GM19324 (cell line): ENCODE results near the gene KRTAP5-1.

Experiments
- ATAC-seq: cut with Tn5 transposase; IDR thresholded peaks from one replicate; pipeline ENCODE4 v1.9.1; 2021; ENCODE audit warnings: mild to moderate bottlenecking, moderate library complexity; ENCODE audit not compliant: unreplicated experiment, low FRiP score

KRTAP5-1 gene

GRCh38 chr11:1547467-1548098 lies 37.5 kb downstream of the KRTAP5-1 start:
- no peak for ATAC-seq

DNA sequence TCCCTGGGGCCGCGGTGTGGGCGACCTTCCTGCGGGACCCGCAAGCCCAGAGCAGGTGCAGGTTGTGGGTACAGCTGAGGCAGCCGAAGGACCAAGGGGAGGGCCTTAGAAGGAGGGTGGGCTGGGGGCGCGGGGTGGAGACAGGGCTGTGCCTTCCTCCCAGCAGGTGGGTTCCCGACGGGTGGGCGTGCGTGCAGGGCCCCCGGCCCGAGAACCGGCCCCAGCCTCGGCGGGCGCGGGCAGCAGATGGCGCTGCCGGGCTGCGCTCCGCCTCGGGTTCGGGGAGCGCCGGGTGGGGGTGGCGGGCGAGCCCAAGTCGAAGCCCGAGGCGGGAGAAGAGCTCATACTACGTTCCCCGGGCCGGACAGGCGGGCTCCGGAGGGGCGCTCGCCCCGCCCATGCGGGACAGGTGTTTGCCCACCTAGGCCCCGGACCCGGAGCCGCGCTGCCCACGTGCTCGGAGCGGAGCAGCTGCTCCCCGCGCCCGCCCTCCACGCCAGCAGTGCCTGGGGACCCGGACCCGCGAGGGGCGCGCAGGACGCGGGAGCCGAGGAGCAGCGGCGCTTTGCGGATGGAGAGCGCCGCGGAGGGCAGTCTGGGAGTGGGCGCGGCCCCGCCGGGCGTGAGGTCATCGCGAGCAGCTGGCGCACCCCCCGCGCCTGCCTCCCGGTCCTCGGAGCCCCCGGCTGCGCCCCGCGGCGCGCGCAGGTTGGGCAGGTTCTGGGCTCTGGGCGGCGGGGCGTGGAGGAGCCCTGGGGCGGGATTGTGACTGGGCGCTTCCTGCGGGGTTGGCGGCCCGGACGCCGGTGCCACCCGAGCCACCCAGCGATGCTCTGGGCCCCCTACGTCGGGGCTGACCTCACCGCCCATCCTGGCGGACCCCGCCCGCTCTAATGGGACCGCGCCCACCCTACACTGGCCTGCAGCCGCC lies 38.3 kb downstream of the KRTAP5-1 start:
- ATAC-seq: no peak

DNA sequence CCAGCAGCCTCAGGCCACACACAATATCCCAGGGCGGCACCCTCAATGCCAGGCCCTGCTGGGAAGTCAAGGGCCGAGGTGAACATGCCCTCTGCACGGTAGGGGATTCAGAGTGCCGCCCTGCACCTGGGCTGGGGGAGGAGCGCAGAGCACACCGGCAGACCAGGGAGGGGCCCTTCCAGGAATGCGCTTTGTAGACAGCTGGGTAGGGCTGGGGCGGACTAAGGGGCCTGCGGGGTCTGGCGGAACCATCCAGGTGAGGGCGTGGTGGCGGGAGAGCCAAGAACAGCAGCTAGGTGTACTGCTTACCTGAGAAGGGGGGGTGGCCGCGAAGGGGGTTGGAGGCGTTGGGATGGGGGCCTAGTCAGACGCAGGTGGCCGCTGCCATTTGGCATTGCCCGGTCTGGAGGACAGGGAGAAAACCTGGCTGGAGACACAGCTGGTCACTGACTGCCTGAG lies 39.0 kb downstream of the KRTAP5-1 start:
- no peak for ATAC-seq

DNA sequence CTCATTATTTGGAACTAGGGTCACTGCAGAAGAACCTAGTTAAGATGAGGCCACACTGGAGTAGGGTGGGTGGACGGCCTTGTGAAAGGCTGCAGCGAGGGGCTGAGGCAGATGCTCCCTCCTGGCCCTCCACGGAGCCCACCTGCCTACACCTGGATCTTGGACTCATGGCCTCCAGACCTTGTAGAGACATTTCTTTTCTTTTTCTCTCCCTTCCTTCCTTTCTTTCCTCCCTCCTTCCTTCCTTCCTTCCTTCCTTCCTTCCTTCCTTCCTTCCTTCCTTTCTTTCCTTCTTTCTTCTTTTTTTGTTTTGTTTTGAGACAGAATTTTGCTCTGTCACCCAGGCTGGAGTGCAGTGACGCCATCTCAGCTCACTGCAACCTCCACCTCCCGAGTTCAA lies 39.7 kb downstream of the KRTAP5-1 start:
- ATAC-seq: no peak

GRCh38 chr11:1544536-1544935 lies 40.5 kb downstream of the KRTAP5-1 start:
- no peak for ATAC-seq

GRCh38 chr11:1543606-1544263 lies 41.3 kb downstream of the KRTAP5-1 start:
- ATAC-seq: no peak

- no peak for ATAC-seq
Observed at GRCh38 chr11:1542267-1542666, 42.8 kb downstream of the KRTAP5-1 start.

GRCh38 chr11:1541474-1542204 lies 43.4 kb downstream of the KRTAP5-1 start:
- no peak for ATAC-seq

DNA sequence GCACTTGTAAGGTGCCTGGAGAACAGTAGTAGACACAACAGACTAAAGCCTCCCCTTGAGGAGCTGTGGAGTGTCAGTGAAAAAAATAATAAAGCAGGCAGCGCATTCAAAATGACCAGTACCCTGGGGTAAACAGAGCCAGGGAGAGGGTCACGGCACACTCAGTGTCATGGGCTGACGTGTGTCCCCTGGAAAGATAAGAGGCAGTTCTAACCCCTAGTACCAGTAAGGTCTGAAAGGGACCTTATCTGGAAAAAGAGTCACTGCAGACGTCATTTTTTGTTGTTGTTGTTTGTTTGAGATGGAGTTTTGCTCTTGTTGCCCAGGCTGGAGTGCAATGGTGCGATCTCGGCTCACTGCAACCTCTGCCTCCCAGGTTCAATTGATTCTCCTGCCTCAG lies 45.0 kb downstream of the KRTAP5-1 start:
- ATAC-seq: no peak

GRCh38 chr11:1538153-1538552 lies 46.9 kb downstream of the KRTAP5-1 start:
- no peak for ATAC-seq

GRCh38 chr11:1536065-1536843 lies 48.8 kb downstream of the KRTAP5-1 start:
- ATAC-seq: no peak

- ATAC-seq: no peak
Observed at GRCh38 chr11:1534682-1535081, 50.4 kb downstream of the KRTAP5-1 start.
